ENCODE measurements around the gene ALPK1. TPM values are rescaled to one million over a fixed set of nuclear protein-coding genes. Genes with fewer than 3 reads are reported as not detected.
"Not testable (repeated sequence)": the region's sequence is repeated elsewhere in the genome, so short reads cannot be mapped to it uniquely, and the experiment has no call there.

The ALPK1 gene
- total and polyA plus RNA-seq, 10 donors = 5.6 to 92.9 (median 51.0) TPM

GRCh38 chr4:112302320-112303274 is 5.4 kb downstream of the ALPK1 start:
- TF ChIP-seq, protein P1, sequence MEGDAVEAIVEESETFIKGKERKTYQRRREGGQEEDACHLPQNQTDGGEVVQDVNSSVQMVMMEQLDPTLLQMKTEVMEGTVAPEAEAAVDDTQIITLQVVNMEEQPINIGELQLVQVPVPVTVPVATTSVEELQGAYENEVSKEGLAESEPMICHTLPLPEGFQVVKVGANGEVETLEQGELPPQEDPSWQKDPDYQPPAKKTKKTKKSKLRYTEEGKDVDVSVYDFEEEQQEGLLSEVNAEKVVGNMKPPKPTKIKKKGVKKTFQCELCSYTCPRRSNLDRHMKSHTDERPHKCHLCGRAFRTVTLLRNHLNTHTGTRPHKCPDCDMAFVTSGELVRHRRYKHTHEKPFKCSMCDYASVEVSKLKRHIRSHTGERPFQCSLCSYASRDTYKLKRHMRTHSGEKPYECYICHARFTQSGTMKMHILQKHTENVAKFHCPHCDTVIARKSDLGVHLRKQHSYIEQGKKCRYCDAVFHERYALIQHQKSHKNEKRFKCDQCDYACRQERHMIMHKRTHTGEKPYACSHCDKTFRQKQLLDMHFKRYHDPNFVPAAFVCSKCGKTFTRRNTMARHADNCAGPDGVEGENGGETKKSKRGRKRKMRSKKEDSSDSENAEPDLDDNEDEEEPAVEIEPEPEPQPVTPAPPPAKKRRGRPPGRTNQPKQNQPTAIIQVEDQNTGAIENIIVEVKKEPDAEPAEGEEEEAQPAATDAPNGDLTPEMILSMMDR (IDR thresholded peaks at IDR 0.05 in 8 of 11, conservative IDR thresholded peaks at IDR 0.05 in 3 of 11) = no peak
- no peak for TF ChIP-seq POLR2AphosphoS5 (IDR thresholded peaks at IDR 0.05)
- TF ChIP-seq POLR2A (IDR thresholded peaks at IDR 0.05) = no peak
- peaks cover 4 to 61% (median 37%) of the 10 kb centered on the region in 6 donors for H3K4me1 ChIP-seq
- peak overlapping the region in 1 of 8 donors; percentile 25 for H3K4me3 ChIP-seq
- DNase-seq = no peak
- WGBS, 5 donors = 53 to 71% (median 57%) methylated on average over 5 of the region's 5 CpGs
- peak overlapping the region; percentile 2 to 81 (median 66) for H3K27ac ChIP-seq
- H3K36me3 ChIP-seq = peaks cover 0 to 17% (median 0%) of the 10 kb centered on the region in 6 donors
- intact Hi-C loops (cut with DNase I; ENCODE audit: low total_unique reads) = no loop called here
- peaks cover 0 to 4% (median 0%) of the 10 kb centered on the region in 8 donors for H3K9me3 ChIP-seq
- H3K27me3 ChIP-seq (replicated peaks in 1 of 7) = no peaks in the 10 kb centered on the region

- peaks cover 0 to 43% (median 18%) of the 10 kb centered on the region in 6 donors for H3K4me1 ChIP-seq
- H3K9me3 ChIP-seq; intact Hi-C loops (cut with DNase I; ENCODE audit: low total_unique reads); H3K27me3 ChIP-seq (replicated peaks in 1 of 7); H3K4me3 ChIP-seq; H3K27ac ChIP-seq; DNase-seq: not testable (repeated sequence)
- WGBS, 5 donors = 32 to 56% (median 42%) methylated on average over 3 of the region's 3 CpGs
- peaks cover 0 to 17% (median 0%) of the 10 kb centered on the region in 6 donors for H3K36me3 ChIP-seq
These were observed 8.3 kb downstream of the ALPK1 start for GRCh38 chr4:112305477-112305876.

- peaks cover 0 to 48% (median 22%) of the 10 kb centered on the region in 6 donors for H3K4me1 ChIP-seq
- peak overlapping the region in 1 of 8 donors; percentile 35 for H3K27ac ChIP-seq
- H3K27me3 ChIP-seq (replicated peaks in 1 of 7); H3K4me3 ChIP-seq; H3K36me3 ChIP-seq; intact Hi-C loops (cut with DNase I; ENCODE audit: low total_unique reads); H3K9me3 ChIP-seq; DNase-seq: not testable (repeated sequence)
- WGBS, 5 donors = 57 to 75% (median 67%) methylated on average over 12 of the region's 12 CpGs
These were observed 12.2 kb downstream of the ALPK1 start for GRCh38 chr4:112309263-112309791.

GRCh38 chr4:112311516-112311915 is 14.3 kb downstream of the ALPK1 start:
- 73 to 90% (median 81%) methylated on average over 5 of the region's 5 CpGs for WGBS, 5 donors

More at GRCh38 chr4:112311516-112311915, 14.3 kb downstream of the ALPK1 start:
- Histone ChIP-seq H3K4me1 (peaks cover 0 to 70% (median 35%) of the 10 kb centered on the region in 6 donors), H3K9me3 (no peaks in the 10 kb centered on the region), H3K27ac (peak overlapping the region in 5 of 8 donors; percentile 16 to 87 (median 83)), H3K4me3 (no peak overlapping the region), H3K27me3 (replicated peaks in 1 of 7) (no peaks in the 10 kb centered on the region), H3K36me3 (peaks cover 0 to 4% (median 0%) of the 10 kb centered on the region in 6 donors)
- DNase-seq = no peak
- intact Hi-C loops (cut with DNase I; ENCODE audit: low total_unique reads) = no loop called here
- no peak for TF ChIP-seq POLR2A (IDR thresholded peaks at IDR 0.05)
- TF ChIP-seq POLR2AphosphoS5 (IDR thresholded peaks at IDR 0.05) = no peak
- TF ChIP-seq, protein P1 (IDR thresholded peaks at IDR 0.05 in 8 of 11, conservative IDR thresholded peaks at IDR 0.05 in 3 of 11) = no peak

All from spleen (tissue), 11 donors.